ENCODE results near the gene CYTH4. TPM values are rescaled to one million over a fixed set of nuclear protein-coding genes. Genes with fewer than 3 reads are reported as not detected.

Gene CYTH4
- total RNA-seq, 4 donors from 2014 or later: 13.5 to 75.9 (median 22.5) TPM

GRCh38 chr22:37354670-37355069 is 72.4 kb downstream of the CYTH4 start:
- Histone ChIP-seq H3K27me3 (no peaks in the 10 kb centered on the region), H3K9me3 (no peaks in the 10 kb centered on the region), H3K4me3 (no peak overlapping the region), H3K36me3 (no peaks in the 10 kb centered on the region), H3K4me1 (no peaks in the 10 kb centered on the region), H3K27ac (no peak overlapping the region)
- DNase-seq: no peak
- TF ChIP-seq, protein P1, sequence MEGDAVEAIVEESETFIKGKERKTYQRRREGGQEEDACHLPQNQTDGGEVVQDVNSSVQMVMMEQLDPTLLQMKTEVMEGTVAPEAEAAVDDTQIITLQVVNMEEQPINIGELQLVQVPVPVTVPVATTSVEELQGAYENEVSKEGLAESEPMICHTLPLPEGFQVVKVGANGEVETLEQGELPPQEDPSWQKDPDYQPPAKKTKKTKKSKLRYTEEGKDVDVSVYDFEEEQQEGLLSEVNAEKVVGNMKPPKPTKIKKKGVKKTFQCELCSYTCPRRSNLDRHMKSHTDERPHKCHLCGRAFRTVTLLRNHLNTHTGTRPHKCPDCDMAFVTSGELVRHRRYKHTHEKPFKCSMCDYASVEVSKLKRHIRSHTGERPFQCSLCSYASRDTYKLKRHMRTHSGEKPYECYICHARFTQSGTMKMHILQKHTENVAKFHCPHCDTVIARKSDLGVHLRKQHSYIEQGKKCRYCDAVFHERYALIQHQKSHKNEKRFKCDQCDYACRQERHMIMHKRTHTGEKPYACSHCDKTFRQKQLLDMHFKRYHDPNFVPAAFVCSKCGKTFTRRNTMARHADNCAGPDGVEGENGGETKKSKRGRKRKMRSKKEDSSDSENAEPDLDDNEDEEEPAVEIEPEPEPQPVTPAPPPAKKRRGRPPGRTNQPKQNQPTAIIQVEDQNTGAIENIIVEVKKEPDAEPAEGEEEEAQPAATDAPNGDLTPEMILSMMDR (IDR thresholded peaks at IDR 0.05): no peak
- no peak for TF ChIP-seq POLR2A (IDR thresholded peaks at IDR 0.05)

DNA sequence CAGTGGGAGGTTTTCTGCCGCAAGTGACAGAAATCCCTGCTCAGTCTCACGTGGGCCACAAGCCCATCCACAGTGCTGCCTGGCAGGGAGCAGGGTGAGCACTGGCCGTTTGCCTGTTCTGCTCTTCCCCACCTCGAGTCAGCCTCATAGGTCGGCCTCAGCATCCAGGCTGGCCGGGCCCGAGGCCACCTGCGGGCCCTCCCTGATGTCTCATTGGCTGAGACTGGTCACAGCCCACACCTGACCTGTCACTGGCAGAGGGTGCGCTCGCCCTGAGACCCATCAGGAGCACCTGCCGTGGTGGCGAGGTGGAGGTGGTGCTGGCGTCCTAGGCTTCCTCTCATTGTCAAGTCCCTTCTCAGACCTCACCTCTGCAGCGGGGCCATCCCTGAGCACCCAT is 72.9 kb downstream of the CYTH4 start:
- H3K27ac ChIP-seq: no peak overlapping the region
- H3K36me3 ChIP-seq: no peaks in the 10 kb centered on the region
- DNase-seq: no peak
- no peak for TF ChIP-seq POLR2A (IDR thresholded peaks at IDR 0.05)
- TF ChIP-seq, protein P1 (IDR thresholded peaks at IDR 0.05): no peak
- H3K9me3 ChIP-seq: no peaks in the 10 kb centered on the region
- no peak overlapping the region for H3K4me3 ChIP-seq
- no peaks in the 10 kb centered on the region for H3K4me1 ChIP-seq
- H3K27me3 ChIP-seq: no peaks in the 10 kb centered on the region

GRCh38 chr22:37356922-37357321 is 74.6 kb downstream of the CYTH4 start:
- no peak overlapping the region for H3K4me3 ChIP-seq
- H3K4me1 ChIP-seq: no peaks in the 10 kb centered on the region
- DNase-seq: no peak
- no peaks in the 10 kb centered on the region for H3K27me3 ChIP-seq
- TF ChIP-seq, protein P1 (IDR thresholded peaks at IDR 0.05): no peak
- TF ChIP-seq POLR2A (IDR thresholded peaks at IDR 0.05): no peak
- no peak overlapping the region for H3K27ac ChIP-seq
- H3K9me3 ChIP-seq: no peaks in the 10 kb centered on the region
- H3K36me3 ChIP-seq: no peaks in the 10 kb centered on the region

GRCh38 chr22:37357446-37358075 is 75.3 kb downstream of the CYTH4 start:
- Histone ChIP-seq H3K27me3 (no peaks in the 10 kb centered on the region), H3K9me3 (no peaks in the 10 kb centered on the region), H3K4me1 (no peaks in the 10 kb centered on the region), H3K4me3 (no peak overlapping the region), H3K36me3 (no peaks in the 10 kb centered on the region), H3K27ac (no peak overlapping the region)
- DNase-seq: no peak
- TF ChIP-seq POLR2A (IDR thresholded peaks at IDR 0.05): no peak
- TF ChIP-seq, protein P1 (IDR thresholded peaks at IDR 0.05): no peak

- H3K9me3 ChIP-seq: no peaks in the 10 kb centered on the region
- no peak for DNase-seq
- TF ChIP-seq, protein P1 (IDR thresholded peaks at IDR 0.05): no peak
- TF ChIP-seq POLR2A (IDR thresholded peaks at IDR 0.05): no peak
Measured at GRCh38 chr22:37358386-37358785, 76.1 kb downstream of the CYTH4 start.

DNA sequence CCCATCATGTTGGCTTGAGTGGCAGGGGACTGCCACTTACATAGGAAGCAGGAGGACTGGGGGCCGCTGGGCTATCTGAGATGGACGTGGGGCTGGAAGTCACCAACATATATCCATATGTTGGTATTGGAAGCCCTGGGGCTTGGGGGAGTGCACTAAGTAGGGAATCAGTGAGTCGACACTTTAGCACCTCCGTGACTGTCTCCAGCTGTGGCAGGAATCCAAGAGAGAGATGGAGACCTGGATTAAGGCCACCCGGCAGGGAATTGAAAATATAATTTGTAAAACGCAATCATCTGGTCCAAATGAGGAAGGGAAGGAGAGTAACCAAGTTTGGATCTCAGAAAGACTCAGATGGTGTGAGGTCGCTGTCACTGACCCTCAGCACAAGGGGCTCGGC is 76.6 kb downstream of the CYTH4 start:
- no peak for DNase-seq
- no peak overlapping the region for H3K27ac ChIP-seq
- no peaks in the 10 kb centered on the region for H3K36me3 ChIP-seq
- no peak overlapping the region for H3K4me3 ChIP-seq
- TF ChIP-seq, protein P1 (IDR thresholded peaks at IDR 0.05): no peak
- no peaks in the 10 kb centered on the region for H3K27me3 ChIP-seq
- no peaks in the 10 kb centered on the region for H3K9me3 ChIP-seq
- no peaks in the 10 kb centered on the region for H3K4me1 ChIP-seq

More at GRCh38 chr22:37358386-37358785, 76.1 kb downstream of the CYTH4 start:
- no peaks in the 10 kb centered on the region for H3K4me1 ChIP-seq
- H3K36me3 ChIP-seq: no peaks in the 10 kb centered on the region
- no peaks in the 10 kb centered on the region for H3K27me3 ChIP-seq
- no peak overlapping the region for H3K4me3 ChIP-seq
- no peak overlapping the region for H3K27ac ChIP-seq

Data from Peyer's patch (tissue), 4 donors.